ENCODE data around the gene ZNF227. TPM values are rescaled to one million over a fixed set of nuclear protein-coding genes. Genes with fewer than 3 reads are reported as not detected.
"Not testable (repeated sequence)": the region's sequence is repeated elsewhere in the genome, so short reads cannot be mapped to it uniquely, and the experiment has no call there.

The ZNF227 gene
- total RNA-seq, 2 donors from 2014 or later: 13.9 to 17.8 TPM

- H3K36me3 ChIP-seq: peaks cover 17% of the 10 kb centered on the region
- peak overlapping the region; percentile 89 for H3K4me3 ChIP-seq
- H3K27ac ChIP-seq: peak overlapping the region; percentile 71 to 87
- peaks cover 7 to 9% of the 10 kb centered on the region in 2 donors for H3K4me1 ChIP-seq (ENCODE audit: control insufficient read depth in 1 of 2, low read depth in 2 of 2)
- no peaks in the 10 kb centered on the region for H3K27me3 ChIP-seq (replicated peaks; ENCODE audit: insufficient read depth)
- no peak for ATAC-seq (ENCODE audit: insufficient number of reproducible peaks, low FRiP score, low read depth)
- TF ChIP-seq CTCF (IDR thresholded peaks at IDR 0.05): no peak
- DNase-seq (ENCODE audit: low spot score): no peak
- H3K9me3 ChIP-seq: peaks cover 5% of the 10 kb centered on the region
Observed at GRCh38 chr19:44212866-44213346, 574 bp downstream of the ZNF227 start.

GRCh38 chr19:44219926-44220325, 7.6 kb downstream of the ZNF227 start:
- H3K4me1 ChIP-seq (ENCODE audit: control insufficient read depth in 1 of 2, low read depth in 2 of 2); H3K27ac ChIP-seq; H3K27me3 ChIP-seq (replicated peaks; ENCODE audit: insufficient read depth); H3K9me3 ChIP-seq; ATAC-seq (ENCODE audit: insufficient number of reproducible peaks, low FRiP score, low read depth); DNase-seq (ENCODE audit: low spot score); H3K4me3 ChIP-seq: not testable (repeated sequence)
- H3K36me3 ChIP-seq: peaks cover 30% of the 10 kb centered on the region

- H3K9me3 ChIP-seq: peaks cover 15% of the 10 kb centered on the region
- not testable (repeated sequence) for H3K27ac ChIP-seq; H3K4me3 ChIP-seq; ATAC-seq (ENCODE audit: insufficient number of reproducible peaks, low FRiP score, low read depth); H3K4me1 ChIP-seq (ENCODE audit: control insufficient read depth in 1 of 2, low read depth in 2 of 2); DNase-seq (ENCODE audit: low spot score); H3K27me3 ChIP-seq (replicated peaks; ENCODE audit: insufficient read depth)
- peaks cover 32% of the 10 kb centered on the region for H3K36me3 ChIP-seq
Observed at GRCh38 chr19:44220761-44221160, 8.4 kb downstream of the ZNF227 start.

- not testable (repeated sequence) for H3K27ac ChIP-seq; ATAC-seq (ENCODE audit: insufficient number of reproducible peaks, low FRiP score, low read depth); H3K4me1 ChIP-seq (ENCODE audit: control insufficient read depth in 1 of 2, low read depth in 2 of 2); H3K4me3 ChIP-seq; DNase-seq (ENCODE audit: low spot score); H3K27me3 ChIP-seq (replicated peaks; ENCODE audit: insufficient read depth)
- H3K36me3 ChIP-seq: peaks cover 37% of the 10 kb centered on the region
- peaks cover 21% of the 10 kb centered on the region for H3K9me3 ChIP-seq
Observed at GRCh38 chr19:44221291-44221690, 9.0 kb downstream of the ZNF227 start.

- Histone ChIP-seq H3K27me3 (replicated peaks; ENCODE audit: insufficient read depth) (no peaks in the 10 kb centered on the region), H3K27ac (no peak overlapping the region), H3K36me3 (peaks cover 70% of the 10 kb centered on the region), H3K4me1 (ENCODE audit: control insufficient read depth in 1 of 2, low read depth in 2 of 2) (no peaks in the 10 kb centered on the region), H3K9me3 (peaks cover 75% of the 10 kb centered on the region), H3K4me3 (no peak overlapping the region)
- TF ChIP-seq CTCF (IDR thresholded peaks at IDR 0.05): no peak
- no peak for ATAC-seq (ENCODE audit: insufficient number of reproducible peaks, low FRiP score, low read depth)
- DNase-seq (ENCODE audit: low spot score): no peak
Observed at GRCh38 chr19:44228318-44228717, 16.0 kb downstream of the ZNF227 start.

- Histone ChIP-seq H3K4me1 (ENCODE audit: control insufficient read depth in 1 of 2, low read depth in 2 of 2) (no peaks in the 10 kb centered on the region), H3K36me3 (peaks cover 89% of the 10 kb centered on the region), H3K9me3 (peaks cover 91% of the 10 kb centered on the region), H3K27me3 (replicated peaks; ENCODE audit: insufficient read depth) (no peaks in the 10 kb centered on the region), H3K4me3 (no peak overlapping the region), H3K27ac (no peak overlapping the region)
- DNase-seq (ENCODE audit: low spot score) (no peak), ATAC-seq (ENCODE audit: insufficient number of reproducible peaks, low FRiP score, low read depth) (no peak)
- TF ChIP-seq CTCF (IDR thresholded peaks at IDR 0.05): no peak
Observed at GRCh38 chr19:44232867-44233266, 20.5 kb downstream of the ZNF227 start.

- DNase-seq (ENCODE audit: low spot score) (no peak), ATAC-seq (ENCODE audit: insufficient number of reproducible peaks, low FRiP score, low read depth) (no peak)
- Histone ChIP-seq H3K4me1 (ENCODE audit: control insufficient read depth in 1 of 2, low read depth in 2 of 2) (no peaks in the 10 kb centered on the region), H3K9me3 (peaks cover 92% of the 10 kb centered on the region), H3K27ac (no peak overlapping the region), H3K27me3 (replicated peaks; ENCODE audit: insufficient read depth) (no peaks in the 10 kb centered on the region), H3K4me3 (no peak overlapping the region), H3K36me3 (peaks cover 66% of the 10 kb centered on the region)
- no peak for TF ChIP-seq CTCF (IDR thresholded peaks at IDR 0.05)
Observed at GRCh38 chr19:44236384-44236783, 24.1 kb downstream of the ZNF227 start.

- not testable (repeated sequence) for H3K4me3 ChIP-seq; H3K4me1 ChIP-seq (ENCODE audit: control insufficient read depth in 1 of 2, low read depth in 2 of 2); ATAC-seq (ENCODE audit: insufficient number of reproducible peaks, low FRiP score, low read depth); DNase-seq (ENCODE audit: low spot score); H3K27ac ChIP-seq; H3K27me3 ChIP-seq (replicated peaks; ENCODE audit: insufficient read depth)
- Histone ChIP-seq H3K9me3 (peaks cover 97% of the 10 kb centered on the region), H3K36me3 (peaks cover 13% of the 10 kb centered on the region)
Observed at GRCh38 chr19:44252332-44252731, 40.0 kb downstream of the ZNF227 start.

- H3K9me3 ChIP-seq: peaks cover 95% of the 10 kb centered on the region
Observed at GRCh38 chr19:44253392-44253791, 41.1 kb downstream of the ZNF227 start.

More at GRCh38 chr19:44253392-44253791, 41.1 kb downstream of the ZNF227 start:
- H3K27ac ChIP-seq; H3K4me3 ChIP-seq; H3K27me3 ChIP-seq (replicated peaks; ENCODE audit: insufficient read depth); ATAC-seq (ENCODE audit: insufficient number of reproducible peaks, low FRiP score, low read depth); H3K4me1 ChIP-seq (ENCODE audit: control insufficient read depth in 1 of 2, low read depth in 2 of 2); DNase-seq (ENCODE audit: low spot score): not testable (repeated sequence)
- H3K36me3 ChIP-seq: peaks cover 12% of the 10 kb centered on the region
